Measurements from ENCODE around the gene HMCN2.

DNA sequence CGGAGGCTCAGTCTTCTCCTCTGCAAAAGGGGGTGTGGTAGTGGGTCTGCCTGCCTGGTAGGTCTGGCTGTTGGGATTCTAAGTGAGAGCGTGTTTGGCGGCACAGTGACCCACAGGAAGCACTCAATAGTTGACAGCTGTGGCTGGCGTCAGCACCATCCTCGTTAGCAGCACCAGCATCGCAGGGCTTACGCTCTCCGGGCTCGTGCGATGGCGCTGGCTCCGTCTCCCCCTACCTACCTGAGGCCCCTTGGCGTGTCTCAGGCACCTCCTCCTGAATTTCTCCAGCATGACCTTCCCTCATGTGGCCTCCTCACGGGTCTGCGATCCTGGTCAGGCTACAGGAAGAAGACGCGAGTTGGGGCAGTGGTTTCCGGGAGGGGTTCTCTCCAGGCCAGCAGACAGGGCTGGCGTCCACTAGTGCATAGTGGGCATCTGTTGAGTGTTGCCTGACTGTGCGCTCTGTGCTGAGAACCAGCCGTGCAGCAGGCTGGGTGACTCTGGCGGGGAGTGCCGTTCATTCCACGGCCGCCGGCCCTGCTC lies 66.9 kb downstream of the HMCN2 start:
- TF ChIP-seq, protein P1, sequence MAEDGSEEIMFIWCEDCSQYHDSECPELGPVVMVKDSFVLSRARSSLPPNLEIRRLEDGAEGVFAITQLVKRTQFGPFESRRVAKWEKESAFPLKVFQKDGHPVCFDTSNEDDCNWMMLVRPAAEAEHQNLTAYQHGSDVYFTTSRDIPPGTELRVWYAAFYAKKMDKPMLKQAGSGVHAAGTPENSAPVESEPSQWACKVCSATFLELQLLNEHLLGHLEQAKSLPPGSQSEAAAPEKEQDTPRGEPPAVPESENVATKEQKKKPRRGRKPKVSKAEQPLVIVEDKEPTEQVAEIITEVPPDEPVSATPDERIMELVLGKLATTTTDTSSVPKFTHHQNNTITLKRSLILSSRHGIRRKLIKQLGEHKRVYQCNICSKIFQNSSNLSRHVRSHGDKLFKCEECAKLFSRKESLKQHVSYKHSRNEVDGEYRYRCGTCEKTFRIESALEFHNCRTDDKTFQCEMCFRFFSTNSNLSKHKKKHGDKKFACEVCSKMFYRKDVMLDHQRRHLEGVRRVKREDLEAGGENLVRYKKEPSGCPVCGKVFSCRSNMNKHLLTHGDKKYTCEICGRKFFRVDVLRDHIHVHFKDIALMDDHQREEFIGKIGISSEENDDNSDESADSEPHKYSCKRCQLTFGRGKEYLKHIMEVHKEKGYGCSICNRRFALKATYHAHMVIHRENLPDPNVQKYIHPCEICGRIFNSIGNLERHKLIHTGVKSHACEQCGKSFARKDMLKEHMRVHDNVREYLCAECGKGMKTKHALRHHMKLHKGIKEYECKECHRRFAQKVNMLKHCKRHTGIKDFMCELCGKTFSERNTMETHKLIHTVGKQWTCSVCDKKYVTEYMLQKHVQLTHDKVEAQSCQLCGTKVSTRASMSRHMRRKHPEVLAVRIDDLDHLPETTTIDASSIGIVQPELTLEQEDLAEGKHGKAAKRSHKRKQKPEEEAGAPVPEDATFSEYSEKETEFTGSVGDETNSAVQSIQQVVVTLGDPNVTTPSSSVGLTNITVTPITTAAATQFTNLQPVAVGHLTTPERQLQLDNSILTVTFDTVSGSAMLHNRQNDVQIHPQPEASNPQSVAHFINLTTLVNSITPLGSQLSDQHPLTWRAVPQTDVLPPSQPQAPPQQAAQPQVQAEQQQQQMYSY (CRISPR knock-in tag; IDR thresholded peaks at IDR 0.05), result no peak
- TF ChIP-seq FOXP1 (CRISPR knock-in tag; IDR thresholded peaks at IDR 0.05; ENCODE audit: borderline replicate concordance), result no peak
- TF ChIP-seq, protein P2, sequence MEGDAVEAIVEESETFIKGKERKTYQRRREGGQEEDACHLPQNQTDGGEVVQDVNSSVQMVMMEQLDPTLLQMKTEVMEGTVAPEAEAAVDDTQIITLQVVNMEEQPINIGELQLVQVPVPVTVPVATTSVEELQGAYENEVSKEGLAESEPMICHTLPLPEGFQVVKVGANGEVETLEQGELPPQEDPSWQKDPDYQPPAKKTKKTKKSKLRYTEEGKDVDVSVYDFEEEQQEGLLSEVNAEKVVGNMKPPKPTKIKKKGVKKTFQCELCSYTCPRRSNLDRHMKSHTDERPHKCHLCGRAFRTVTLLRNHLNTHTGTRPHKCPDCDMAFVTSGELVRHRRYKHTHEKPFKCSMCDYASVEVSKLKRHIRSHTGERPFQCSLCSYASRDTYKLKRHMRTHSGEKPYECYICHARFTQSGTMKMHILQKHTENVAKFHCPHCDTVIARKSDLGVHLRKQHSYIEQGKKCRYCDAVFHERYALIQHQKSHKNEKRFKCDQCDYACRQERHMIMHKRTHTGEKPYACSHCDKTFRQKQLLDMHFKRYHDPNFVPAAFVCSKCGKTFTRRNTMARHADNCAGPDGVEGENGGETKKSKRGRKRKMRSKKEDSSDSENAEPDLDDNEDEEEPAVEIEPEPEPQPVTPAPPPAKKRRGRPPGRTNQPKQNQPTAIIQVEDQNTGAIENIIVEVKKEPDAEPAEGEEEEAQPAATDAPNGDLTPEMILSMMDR (IDR thresholded peaks at IDR 0.05), result no peak
- no peak for TF ChIP-seq CBFB (CRISPR knock-in tag; IDR thresholded peaks at IDR 0.05; ENCODE audit: low read depth)
- TF ChIP-seq, protein P3, sequence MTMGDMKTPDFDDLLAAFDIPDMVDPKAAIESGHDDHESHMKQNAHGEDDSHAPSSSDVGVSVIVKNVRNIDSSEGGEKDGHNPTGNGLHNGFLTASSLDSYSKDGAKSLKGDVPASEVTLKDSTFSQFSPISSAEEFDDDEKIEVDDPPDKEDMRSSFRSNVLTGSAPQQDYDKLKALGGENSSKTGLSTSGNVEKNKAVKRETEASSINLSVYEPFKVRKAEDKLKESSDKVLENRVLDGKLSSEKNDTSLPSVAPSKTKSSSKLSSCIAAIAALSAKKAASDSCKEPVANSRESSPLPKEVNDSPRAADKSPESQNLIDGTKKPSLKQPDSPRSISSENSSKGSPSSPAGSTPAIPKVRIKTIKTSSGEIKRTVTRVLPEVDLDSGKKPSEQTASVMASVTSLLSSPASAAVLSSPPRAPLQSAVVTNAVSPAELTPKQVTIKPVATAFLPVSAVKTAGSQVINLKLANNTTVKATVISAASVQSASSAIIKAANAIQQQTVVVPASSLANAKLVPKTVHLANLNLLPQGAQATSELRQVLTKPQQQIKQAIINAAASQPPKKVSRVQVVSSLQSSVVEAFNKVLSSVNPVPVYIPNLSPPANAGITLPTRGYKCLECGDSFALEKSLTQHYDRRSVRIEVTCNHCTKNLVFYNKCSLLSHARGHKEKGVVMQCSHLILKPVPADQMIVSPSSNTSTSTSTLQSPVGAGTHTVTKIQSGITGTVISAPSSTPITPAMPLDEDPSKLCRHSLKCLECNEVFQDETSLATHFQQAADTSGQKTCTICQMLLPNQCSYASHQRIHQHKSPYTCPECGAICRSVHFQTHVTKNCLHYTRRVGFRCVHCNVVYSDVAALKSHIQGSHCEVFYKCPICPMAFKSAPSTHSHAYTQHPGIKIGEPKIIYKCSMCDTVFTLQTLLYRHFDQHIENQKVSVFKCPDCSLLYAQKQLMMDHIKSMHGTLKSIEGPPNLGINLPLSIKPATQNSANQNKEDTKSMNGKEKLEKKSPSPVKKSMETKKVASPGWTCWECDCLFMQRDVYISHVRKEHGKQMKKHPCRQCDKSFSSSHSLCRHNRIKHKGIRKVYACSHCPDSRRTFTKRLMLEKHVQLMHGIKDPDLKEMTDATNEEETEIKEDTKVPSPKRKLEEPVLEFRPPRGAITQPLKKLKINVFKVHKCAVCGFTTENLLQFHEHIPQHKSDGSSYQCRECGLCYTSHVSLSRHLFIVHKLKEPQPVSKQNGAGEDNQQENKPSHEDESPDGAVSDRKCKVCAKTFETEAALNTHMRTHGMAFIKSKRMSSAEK (CRISPR knock-in tag; IDR thresholded peaks at IDR 0.05; ENCODE audit: borderline replicate concordance), result no peak
- no peak for TF ChIP-seq TEAD4 (CRISPR knock-in tag; IDR thresholded peaks at IDR 0.05)
- TF ChIP-seq GABPB1 (CRISPR knock-in tag; IDR thresholded peaks at IDR 0.05), result no peak
- TF ChIP-seq, protein P4, sequence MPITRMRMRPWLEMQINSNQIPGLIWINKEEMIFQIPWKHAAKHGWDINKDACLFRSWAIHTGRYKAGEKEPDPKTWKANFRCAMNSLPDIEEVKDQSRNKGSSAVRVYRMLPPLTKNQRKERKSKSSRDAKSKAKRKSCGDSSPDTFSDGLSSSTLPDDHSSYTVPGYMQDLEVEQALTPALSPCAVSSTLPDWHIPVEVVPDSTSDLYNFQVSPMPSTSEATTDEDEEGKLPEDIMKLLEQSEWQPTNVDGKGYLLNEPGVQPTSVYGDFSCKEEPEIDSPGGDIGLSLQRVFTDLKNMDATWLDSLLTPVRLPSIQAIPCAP (CRISPR knock-in tag; IDR thresholded peaks at IDR 0.05), result no peak

Data from WTC11 (cell line).